GM19351 (cell line): ENCODE results near the gene PLA2G10.
"Not testable (repeated sequence)": the region's sequence is repeated elsewhere in the genome, so short reads cannot be mapped to it uniquely, and the experiment has no call there.

Experiments
- ATAC-seq: cut with Tn5 transposase; IDR thresholded peaks from one replicate; pipeline ENCODE4 v1.9.1; 2021; ENCODE audit warnings: mild to moderate bottlenecking, moderate library complexity; ENCODE audit not compliant: unreplicated experiment

PLA2G10 gene

GRCh38 chr16:14667347-14668266 is 26.5 kb downstream of the PLA2G10 start:
- ATAC-seq = no peak

- peak; percentile 82 for ATAC-seq
These were observed 36.0 kb downstream of the PLA2G10 start for GRCh38 chr16:14658063-14658462.

- ATAC-seq = no peak
These were observed 41.4 kb downstream of the PLA2G10 start for GRCh38 chr16:14652726-14653125.

- no peak for ATAC-seq
These were observed 43.5 kb downstream of the PLA2G10 start for GRCh38 chr16:14650629-14651028.

- ATAC-seq = no peak
These were observed 44.3 kb downstream of the PLA2G10 start for GRCh38 chr16:14649816-14650215.

GRCh38 chr16:14641926-14642325 is 52.2 kb downstream of the PLA2G10 start:
- ATAC-seq = no peak

GRCh38 chr16:14641206-14641605 is 52.9 kb downstream of the PLA2G10 start:
- ATAC-seq = no peak

- no peak for ATAC-seq
These were observed 53.6 kb downstream of the PLA2G10 start for GRCh38 chr16:14640538-14640937.

GRCh38 chr16:14636951-14637240 is 57.2 kb downstream of the PLA2G10 start:
- not testable (repeated sequence) for ATAC-seq

GRCh38 chr16:14636179-14636950 is 57.7 kb downstream of the PLA2G10 start:
- not testable (repeated sequence) for ATAC-seq

- no peak for ATAC-seq
These were observed 58.5 kb downstream of the PLA2G10 start for GRCh38 chr16:14635395-14636165.

- ATAC-seq = no peak
These were observed 59.8 kb downstream of the PLA2G10 start for GRCh38 chr16:14634389-14634725.

- ATAC-seq = peak; percentile 80
These were observed 61.2 kb downstream of the PLA2G10 start, which contains the start of gene BFAR for GRCh38 chr16:14632693-14633569. TSS of gene BFAR (plus strand) at chr16:14632951. CDS start at chr16:14644347, 11,396 bp downstream.

- not testable (repeated sequence) for ATAC-seq
These were observed 63.3 kb downstream of the PLA2G10 start for GRCh38 chr16:14630620-14631330.

GRCh38 chr16:14629919-14630619 is 64.0 kb downstream of the PLA2G10 start, which contains the start of gene PARN:
TSS of gene PARN (minus strand) at chr16:14630260. CDS start at chr16:14630125, 135 bp downstream.
- peak; percentile 46 for ATAC-seq

GRCh38 chr16:14629612-14629918 is 64.5 kb downstream of the PLA2G10 start:
- ATAC-seq = no peak

GRCh38 chr16:14628806-14629611 is 65.1 kb downstream of the PLA2G10 start:
- ATAC-seq = no peak

- no peak for ATAC-seq
These were observed 67.0 kb downstream of the PLA2G10 start for GRCh38 chr16:14627078-14627477.
